GM23338 (cell line): Measurements from ENCODE around the gene RNF112. TPM values are rescaled to one million over a fixed set of nuclear protein-coding genes. Genes with fewer than 3 reads are reported as not detected.

Experiments used
- ATAC-seq: fragments of 200-7000 bp; cut with Tn5 transposase; 3 replicates; pipeline ENCODE4 v1.9.1; 2020
- DNase-seq: peaks from one replicate; pipeline ENCODE4 v3.0.0-alpha.2; 2015; ENCODE audit warnings: low spot score
- H2AFZ ChIP-seq: fragments of 200-600 bp; sonication (generic); 2 replicates; pipeline ENCODE4 v1.8.0; 2016; ENCODE audit warnings: antibody characterized with exemption, mild to moderate bottlenecking, moderate library complexity
- H3F3A ChIP-seq: fragments of 200-600 bp; sonication (generic); replicated peaks from 2 replicates; pipeline ENCODE4 v1.8.0; 2017; ENCODE audit warnings: antibody characterized with exemption, mixed run types, low read depth
- H3K27ac ChIP-seq: fragments of 200-600 bp; sonication (generic); 2 replicates; pipeline ENCODE4 v1.6.1; 2016; ENCODE audit warnings: low read depth
- H3K27me3 ChIP-seq: fragments of 200-600 bp; sonication (generic); 2 replicates; pipeline ENCODE4 v1.8.0; 2016; ENCODE audit warnings: mild to moderate bottlenecking, mixed run types, moderate library complexity; ENCODE audit not compliant: insufficient read depth
- H3K36me3 ChIP-seq: fragments of 200-600 bp; sonication (generic); 2 replicates; pipeline ENCODE4 v1.8.0; 2016; ENCODE audit warnings: mild to moderate bottlenecking; ENCODE audit not compliant: insufficient read depth
- H3K4me1 ChIP-seq: fragments of 200-600 bp; sonication (generic); 2 replicates; pipeline ENCODE4 v1.8.0; 2016; ENCODE audit warnings: mild to moderate bottlenecking, moderate library complexity; ENCODE audit not compliant: insufficient read depth
- H3K4me2 ChIP-seq: fragments of 200-600 bp; sonication (generic); 2 replicates; pipeline ENCODE4 v1.7.1; 2017; ENCODE audit warnings: mixed run types
- H3K4me3 ChIP-seq: fragments of 200-600 bp; sonication (generic); 2 replicates; pipeline ENCODE4 v1.6.1; 2016; ENCODE audit warnings: mixed run types
- H3K79me2 ChIP-seq: fragments of 200-600 bp; sonication (generic); replicated peaks from 2 replicates; pipeline ENCODE4 v1.8.0; 2017; ENCODE audit warnings: mild to moderate bottlenecking; ENCODE audit not compliant: insufficient read depth
- H3K9me2 ChIP-seq: fragments of 200-600 bp; sonication (generic); 2 replicates; pipeline ENCODE4 v1.8.0; 2017; ENCODE audit not compliant: insufficient read depth
- H4K20me1 ChIP-seq: fragments of 200-600 bp; sonication (generic); replicated peaks from 2 replicates; pipeline ENCODE4 v1.8.0; 2017; ENCODE audit warnings: mild to moderate bottlenecking; ENCODE audit not compliant: insufficient read depth
- H3K27ac Mint-ChIP-seq: 2 replicates; pipeline ENCODE4 v1.8.0; 2020; ENCODE audit warnings: inconsistent platforms, mild to moderate bottlenecking, moderate library complexity, mixed read lengths
- H3K27me3 Mint-ChIP-seq: 3 replicates; pipeline ENCODE4 v1.8.0; 2022; ENCODE audit warnings: low read depth, mild to moderate bottlenecking, moderate library complexity, mixed read lengths, inconsistent platforms; ENCODE audit not compliant: insufficient read depth, poor library complexity
- H3K36me3 Mint-ChIP-seq: 3 replicates; pipeline ENCODE4 v1.8.0; 2021; ENCODE audit warnings: low read depth, mild to moderate bottlenecking, inconsistent platforms, moderate library complexity, mixed read lengths
- H3K4me1 Mint-ChIP-seq: 3 replicates; pipeline ENCODE4 v1.8.0; 2020; ENCODE audit warnings: mild to moderate bottlenecking, inconsistent platforms, mixed read lengths
- H3K4me3 Mint-ChIP-seq: 3 replicates; pipeline ENCODE4 v1.8.0; 2021; ENCODE audit warnings: moderate library complexity, mild to moderate bottlenecking, inconsistent platforms, mixed read lengths
- H3K9me3 Mint-ChIP-seq: 3 replicates; pipeline ENCODE4 v1.8.0; 2020; ENCODE audit warnings: moderate library complexity, mild to moderate bottlenecking, inconsistent platforms, mixed read lengths
- CREB1 ChIP-seq: fragments of 250-450 bp; sonication (Bioruptor Pico); IDR thresholded peaks from 2 replicates; pipeline ENCODE4 v1.5.0; 2020; ENCODE audit warnings: low read depth, mild to moderate bottlenecking, moderate library complexity
- EZH2 ChIP-seq: fragments of 200-600 bp; sonication (generic); IDR thresholded peaks from one replicate; pipeline ENCODE4 v1.8.0; 2017; ENCODE audit warnings: antibody characterized with exemption, mild to moderate bottlenecking, low read depth; ENCODE audit not compliant: unreplicated experiment
- EZH2phosphoT487 ChIP-seq: fragments of 200-600 bp; sonication (generic); IDR thresholded peaks from one replicate; pipeline ENCODE4 v1.8.1; 2018; ENCODE audit warnings: antibody characterized with exemption; ENCODE audit not compliant: unreplicated experiment
- JUNB ChIP-seq: IDR thresholded peaks from one replicate; pipeline ENCODE4 v1.6.1; 2016; ENCODE audit warnings: antibody characterized with exemption; ENCODE audit not compliant: unreplicated experiment
- NANOG ChIP-seq: IDR thresholded peaks from 2 replicates; pipeline ENCODE4 v1.6.1; 2016; ENCODE audit warnings: antibody characterized with exemption, borderline replicate concordance
- POLR2AphosphoS5 ChIP-seq: IDR thresholded peaks from 2 replicates; pipeline ENCODE4 v1.6.1; 2016; ENCODE audit warnings: antibody characterized with exemption, low read depth
- REST ChIP-seq: IDR thresholded peaks from one replicate; pipeline ENCODE4 v1.6.1; 2018; ENCODE audit warnings: antibody characterized with exemption; ENCODE audit not compliant: unreplicated experiment
- STAT1 ChIP-seq: IDR thresholded peaks from one replicate; pipeline ENCODE4 v1.6.1; 2016; ENCODE audit warnings: antibody characterized with exemption; ENCODE audit not compliant: unreplicated experiment
- ZNF114 ChIP-seq: fragments of 250-450 bp; sonication (Bioruptor Pico); IDR thresholded peaks from 2 replicates; pipeline ENCODE4 v1.5.0; 2020; ENCODE audit warnings: mild to moderate bottlenecking, moderate library complexity
- ZNF331 ChIP-seq: fragments of 250-450 bp; sonication (Bioruptor Pico); IDR thresholded peaks from 2 replicates; pipeline ENCODE4 v1.5.0; 2020; ENCODE audit warnings: low read depth, mild to moderate bottlenecking, moderate library complexity
- polyA plus RNA-seq: library from polyadenylated mRNA; unstranded; fragments of >200 nt; fragmentation: Nextera tagmentation; extraction: Ambion mirVana; gene quantifications from 2 replicates; pipeline ENCODE4 v1.2.1, GENCODE V29; 2016
- total RNA-seq: library from RNA; depleted of rRNA; stranded (reverse); fragments of >200 nt; shearing (Covaris generic); gene quantifications from 2 replicates; pipeline ENCODE4 v1.2.3, GENCODE V29; 2014
- TF ChIP-seq, protein P1 (sequence below): IDR thresholded peaks from 2 replicates; pipeline ENCODE4 v1.6.1; 2016; ENCODE audit warnings: antibody characterized with exemption
- TF ChIP-seq, protein P2 (sequence below): fragments of 250-450 bp; sonication (Bioruptor Pico); IDR thresholded peaks from 2 replicates; pipeline ENCODE4 v1.5.0; 2020; ENCODE audit warnings: mild to moderate bottlenecking, moderate library complexity
- TF ChIP-seq, protein P3 (sequence below), 2 experiments: fragments of 200-600 bp in 1 of 2; sonication (generic) in 1 of 2; conservative IDR thresholded peaks; 2 replicates each; pipeline versions ENCODE4 v1.5.1 to v1.6.1; 2016 to 2017; ENCODE audit warnings: antibody characterized with exemption in 2 of 2, low read depth in 2 of 2, mild to moderate bottlenecking in 2 of 2, moderate library complexity in 1 of 2

The RNF112 gene
- total and polyA plus RNA-seq, 2 experiments from 2014 or later, result 0.42 to 4.1 TPM

- ATAC-seq (no peak), DNase-seq (no peak)
- H3K27me3 Mint-ChIP-seq, result peaks cover 8% of the 10 kb centered on the region
- Histone ChIP-seq H3K79me2 (peaks cover 25% of the 10 kb centered on the region), H3K4me1 (peaks cover 20% of the 10 kb centered on the region), H4K20me1 (peaks cover 13% of the 10 kb centered on the region), H3K27me3 (no peaks in the 10 kb centered on the region), H3F3A (peaks cover 23% of the 10 kb centered on the region), H3K9me2 (no peaks in the 10 kb centered on the region), H2AFZ (no peak overlapping the region), H3K36me3 (peaks cover 10% of the 10 kb centered on the region), H3K4me2 (no peak overlapping the region), H3K4me3 (no peak overlapping the region), H3K27ac (no peak overlapping the region)
- H3K4me3 Mint-ChIP-seq, result no peak overlapping the region; the same call in 2 of the 3 replicates
- TF ChIP-seq POLR2AphosphoS5, result no peak
- TF ChIP-seq, protein P1, sequence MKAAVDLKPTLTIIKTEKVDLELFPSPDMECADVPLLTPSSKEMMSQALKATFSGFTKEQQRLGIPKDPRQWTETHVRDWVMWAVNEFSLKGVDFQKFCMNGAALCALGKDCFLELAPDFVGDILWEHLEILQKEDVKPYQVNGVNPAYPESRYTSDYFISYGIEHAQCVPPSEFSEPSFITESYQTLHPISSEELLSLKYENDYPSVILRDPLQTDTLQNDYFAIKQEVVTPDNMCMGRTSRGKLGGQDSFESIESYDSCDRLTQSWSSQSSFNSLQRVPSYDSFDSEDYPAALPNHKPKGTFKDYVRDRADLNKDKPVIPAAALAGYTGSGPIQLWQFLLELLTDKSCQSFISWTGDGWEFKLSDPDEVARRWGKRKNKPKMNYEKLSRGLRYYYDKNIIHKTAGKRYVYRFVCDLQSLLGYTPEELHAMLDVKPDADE, result no peak
- no peak for TF ChIP-seq ZNF114 (CRISPR knock-in tag)
- TF ChIP-seq, protein P2, sequence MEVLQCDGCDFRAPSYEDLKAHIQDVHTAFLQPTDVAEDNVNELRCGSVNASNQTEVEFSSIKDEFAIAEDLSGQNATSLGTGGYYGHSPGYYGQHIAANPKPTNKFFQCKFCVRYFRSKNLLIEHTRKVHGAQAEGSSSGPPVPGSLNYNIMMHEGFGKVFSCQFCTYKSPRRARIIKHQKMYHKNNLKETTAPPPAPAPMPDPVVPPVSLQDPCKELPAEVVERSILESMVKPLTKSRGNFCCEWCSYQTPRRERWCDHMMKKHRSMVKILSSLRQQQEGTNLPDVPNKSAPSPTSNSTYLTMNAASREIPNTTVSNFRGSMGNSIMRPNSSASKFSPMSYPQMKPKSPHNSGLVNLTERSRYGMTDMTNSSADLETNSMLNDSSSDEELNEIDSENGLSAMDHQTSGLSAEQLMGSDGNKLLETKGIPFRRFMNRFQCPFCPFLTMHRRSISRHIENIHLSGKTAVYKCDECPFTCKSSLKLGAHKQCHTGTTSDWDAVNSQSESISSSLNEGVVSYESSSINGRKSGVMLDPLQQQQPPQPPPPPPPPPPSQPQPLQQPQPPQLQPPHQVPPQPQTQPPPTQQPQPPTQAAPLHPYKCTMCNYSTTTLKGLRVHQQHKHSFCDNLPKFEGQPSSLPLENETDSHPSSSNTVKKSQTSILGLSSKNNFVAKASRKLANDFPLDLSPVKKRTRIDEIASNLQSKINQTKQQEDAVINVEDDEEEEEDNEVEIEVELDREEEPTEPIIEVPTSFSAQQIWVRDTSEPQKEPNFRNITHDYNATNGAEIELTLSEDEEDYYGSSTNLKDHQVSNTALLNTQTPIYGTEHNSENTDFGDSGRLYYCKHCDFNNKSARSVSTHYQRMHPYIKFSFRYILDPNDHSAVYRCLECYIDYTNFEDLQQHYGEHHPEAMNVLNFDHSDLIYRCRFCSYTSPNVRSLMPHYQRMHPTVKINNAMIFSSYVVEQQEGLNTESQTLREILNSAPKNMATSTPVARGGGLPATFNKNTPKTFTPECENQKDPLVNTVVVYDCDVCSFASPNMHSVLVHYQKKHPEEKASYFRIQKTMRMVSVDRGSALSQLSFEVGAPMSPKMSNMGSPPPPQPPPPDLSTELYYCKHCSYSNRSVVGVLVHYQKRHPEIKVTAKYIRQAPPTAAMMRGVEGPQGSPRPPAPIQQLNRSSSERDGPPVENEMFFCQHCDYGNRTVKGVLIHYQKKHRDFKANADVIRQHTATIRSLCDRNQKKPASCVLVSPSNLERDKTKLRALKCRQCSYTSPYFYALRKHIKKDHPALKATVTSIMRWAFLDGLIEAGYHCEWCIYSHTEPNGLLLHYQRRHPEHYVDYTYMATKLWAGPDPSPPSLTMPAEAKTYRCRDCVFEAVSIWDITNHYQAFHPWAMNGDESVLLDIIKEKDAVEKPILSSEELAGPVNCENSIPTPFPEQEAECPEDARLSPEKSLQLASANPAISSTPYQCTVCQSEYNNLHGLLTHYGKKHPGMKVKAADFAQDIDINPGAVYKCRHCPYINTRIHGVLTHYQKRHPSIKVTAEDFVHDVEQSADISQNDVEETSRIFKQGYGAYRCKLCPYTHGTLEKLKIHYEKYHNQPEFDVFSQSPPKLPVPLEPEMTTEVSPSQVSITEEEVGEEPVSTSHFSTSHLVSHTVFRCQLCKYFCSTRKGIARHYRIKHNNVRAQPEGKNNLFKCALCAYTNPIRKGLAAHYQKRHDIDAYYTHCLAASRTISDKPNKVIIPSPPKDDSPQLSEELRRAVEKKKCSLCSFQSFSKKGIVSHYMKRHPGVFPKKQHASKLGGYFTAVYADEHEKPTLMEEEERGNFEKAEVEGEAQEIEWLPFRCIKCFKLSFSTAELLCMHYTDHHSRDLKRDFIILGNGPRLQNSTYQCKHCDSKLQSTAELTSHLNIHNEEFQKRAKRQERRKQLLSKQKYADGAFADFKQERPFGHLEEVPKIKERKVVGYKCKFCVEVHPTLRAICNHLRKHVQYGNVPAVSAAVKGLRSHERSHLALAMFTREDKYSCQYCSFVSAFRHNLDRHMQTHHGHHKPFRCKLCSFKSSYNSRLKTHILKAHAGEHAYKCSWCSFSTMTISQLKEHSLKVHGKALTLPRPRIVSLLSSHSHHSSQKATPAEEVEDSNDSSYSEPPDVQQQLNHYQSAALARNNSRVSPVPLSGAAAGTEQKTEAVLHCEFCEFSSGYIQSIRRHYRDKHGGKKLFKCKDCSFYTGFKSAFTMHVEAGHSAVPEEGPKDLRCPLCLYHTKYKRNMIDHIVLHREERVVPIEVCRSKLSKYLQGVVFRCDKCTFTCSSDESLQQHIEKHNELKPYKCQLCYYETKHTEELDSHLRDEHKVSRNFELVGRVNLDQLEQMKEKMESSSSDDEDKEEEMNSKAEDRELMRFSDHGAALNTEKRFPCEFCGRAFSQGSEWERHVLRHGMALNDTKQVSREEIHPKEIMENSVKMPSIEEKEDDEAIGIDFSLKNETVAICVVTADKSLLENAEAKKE (CRISPR knock-in tag), result no peak
- TF ChIP-seq, protein P3, sequence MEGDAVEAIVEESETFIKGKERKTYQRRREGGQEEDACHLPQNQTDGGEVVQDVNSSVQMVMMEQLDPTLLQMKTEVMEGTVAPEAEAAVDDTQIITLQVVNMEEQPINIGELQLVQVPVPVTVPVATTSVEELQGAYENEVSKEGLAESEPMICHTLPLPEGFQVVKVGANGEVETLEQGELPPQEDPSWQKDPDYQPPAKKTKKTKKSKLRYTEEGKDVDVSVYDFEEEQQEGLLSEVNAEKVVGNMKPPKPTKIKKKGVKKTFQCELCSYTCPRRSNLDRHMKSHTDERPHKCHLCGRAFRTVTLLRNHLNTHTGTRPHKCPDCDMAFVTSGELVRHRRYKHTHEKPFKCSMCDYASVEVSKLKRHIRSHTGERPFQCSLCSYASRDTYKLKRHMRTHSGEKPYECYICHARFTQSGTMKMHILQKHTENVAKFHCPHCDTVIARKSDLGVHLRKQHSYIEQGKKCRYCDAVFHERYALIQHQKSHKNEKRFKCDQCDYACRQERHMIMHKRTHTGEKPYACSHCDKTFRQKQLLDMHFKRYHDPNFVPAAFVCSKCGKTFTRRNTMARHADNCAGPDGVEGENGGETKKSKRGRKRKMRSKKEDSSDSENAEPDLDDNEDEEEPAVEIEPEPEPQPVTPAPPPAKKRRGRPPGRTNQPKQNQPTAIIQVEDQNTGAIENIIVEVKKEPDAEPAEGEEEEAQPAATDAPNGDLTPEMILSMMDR (conservative IDR thresholded peaks at IDR 0.05; ENCODE audit: low read depth in 2 of 2), result no peak
- no peak for TF ChIP-seq NANOG
- TF ChIP-seq EZH2, result no peak
- no peak for TF ChIP-seq ZNF331 (CRISPR knock-in tag)
- no peak for TF ChIP-seq JUNB
- TF ChIP-seq CREB1 (CRISPR knock-in tag), result no peak
- no peak for TF ChIP-seq EZH2phosphoT487
- TF ChIP-seq REST, result no peak
- TF ChIP-seq STAT1, result no peak
- H3K27ac Mint-ChIP-seq, result peak overlapping the region; percentile 89; the same call in 1 of the 2 replicates
- H3K36me3 Mint-ChIP-seq, result peaks cover 68% of the 10 kb centered on the region
- H3K4me1 Mint-ChIP-seq, result peaks cover 42% of the 10 kb centered on the region
- H3K9me3 Mint-ChIP-seq, result no peaks in the 10 kb centered on the region; the same call in 2 of the 3 replicates
These were observed 27.2 kb upstream of the RNF112 start for GRCh38 chr17:19383681-19384470.
